ENCODE measurements around the gene CHSY3. TPM values are rescaled to one million over a fixed set of nuclear protein-coding genes. Genes with fewer than 3 reads are reported as not detected.

CHSY3 gene
- total and polyA plus RNA-seq, 4 donors = 0.40 to 7.7 (median 2.1) TPM

- Histone ChIP-seq H3K27me3 (ENCODE audit: control insufficient read depth in 4 of 4, insufficient read depth in 4 of 4, low read length in 3 of 4) (no peaks in the 10 kb centered on the region), H3K27ac (ENCODE audit: low read depth in 1 of 2, low read length in 2 of 2) (no peak overlapping the region), H3K4me1 (ENCODE audit: control insufficient read depth in 4 of 4, insufficient read depth in 4 of 4, low read length in 3 of 4) (no peaks in the 10 kb centered on the region), H3K4me3 (ENCODE audit: low read depth in 1 of 3, low read length in 3 of 3) (no peak overlapping the region), H3K36me3 (ENCODE audit: control insufficient read depth in 4 of 4, insufficient read depth in 3 of 4, low read depth in 1 of 4, low read length in 3 of 4) (no peaks in the 10 kb centered on the region), H3K9ac (ENCODE audit: low read depth in 1 of 2, low read length in 2 of 2) (no peak overlapping the region), H3K9me3 (ENCODE audit: control insufficient read depth in 4 of 4, low read length in 3 of 4) (no peaks in the 10 kb centered on the region)
- TF ChIP-seq REST (IDR thresholded peaks at IDR 0.05) = no peak
- no peak for TF ChIP-seq JUND (IDR thresholded peaks at IDR 0.05)
- DNase-seq (ENCODE audit: low spot score) = no peak
Measured at GRCh38 chr5:129945028-129945427, 40.8 kb downstream of the CHSY3 start.

- Histone ChIP-seq H3K36me3 (ENCODE audit: control insufficient read depth in 4 of 4, insufficient read depth in 3 of 4, low read depth in 1 of 4, low read length in 3 of 4) (no peaks in the 10 kb centered on the region), H3K4me1 (ENCODE audit: control insufficient read depth in 4 of 4, insufficient read depth in 4 of 4, low read length in 3 of 4) (no peaks in the 10 kb centered on the region), H3K9me3 (ENCODE audit: control insufficient read depth in 4 of 4, low read length in 3 of 4) (no peaks in the 10 kb centered on the region), H3K27ac (ENCODE audit: low read depth in 1 of 2, low read length in 2 of 2) (no peak overlapping the region), H3K9ac (ENCODE audit: low read depth in 1 of 2, low read length in 2 of 2) (no peak overlapping the region), H3K27me3 (ENCODE audit: control insufficient read depth in 4 of 4, insufficient read depth in 4 of 4, low read length in 3 of 4) (no peaks in the 10 kb centered on the region), H3K4me3 (ENCODE audit: low read depth in 1 of 3, low read length in 3 of 3) (no peak overlapping the region)
- no peak for DNase-seq (ENCODE audit: low spot score)
- 89% methylated on average over 1 of the region's 1 CpG for WGBS
- TF ChIP-seq HNF4G (IDR thresholded peaks at IDR 0.05) (no peak), GABPA (IDR thresholded peaks at IDR 0.05 in 1 of 2, conservative IDR thresholded peaks at IDR 0.05 in 1 of 2) (no peak), FOXA2 (IDR thresholded peaks at IDR 0.05) (no peak), HNF4A (conservative IDR thresholded peaks at IDR 0.05) (no peak), EGR1 (IDR thresholded peaks at IDR 0.05; ENCODE audit: low read depth in 2 of 2) (no peak), MAX (IDR thresholded peaks at IDR 0.05) (no peak), FOXA1 (IDR thresholded peaks at IDR 0.05) (no peak), SP1 (IDR thresholded peaks at IDR 0.05) (no peak), YY1 (IDR thresholded peaks at IDR 0.05) (no peak)
- TF ChIP-seq, protein P1, sequence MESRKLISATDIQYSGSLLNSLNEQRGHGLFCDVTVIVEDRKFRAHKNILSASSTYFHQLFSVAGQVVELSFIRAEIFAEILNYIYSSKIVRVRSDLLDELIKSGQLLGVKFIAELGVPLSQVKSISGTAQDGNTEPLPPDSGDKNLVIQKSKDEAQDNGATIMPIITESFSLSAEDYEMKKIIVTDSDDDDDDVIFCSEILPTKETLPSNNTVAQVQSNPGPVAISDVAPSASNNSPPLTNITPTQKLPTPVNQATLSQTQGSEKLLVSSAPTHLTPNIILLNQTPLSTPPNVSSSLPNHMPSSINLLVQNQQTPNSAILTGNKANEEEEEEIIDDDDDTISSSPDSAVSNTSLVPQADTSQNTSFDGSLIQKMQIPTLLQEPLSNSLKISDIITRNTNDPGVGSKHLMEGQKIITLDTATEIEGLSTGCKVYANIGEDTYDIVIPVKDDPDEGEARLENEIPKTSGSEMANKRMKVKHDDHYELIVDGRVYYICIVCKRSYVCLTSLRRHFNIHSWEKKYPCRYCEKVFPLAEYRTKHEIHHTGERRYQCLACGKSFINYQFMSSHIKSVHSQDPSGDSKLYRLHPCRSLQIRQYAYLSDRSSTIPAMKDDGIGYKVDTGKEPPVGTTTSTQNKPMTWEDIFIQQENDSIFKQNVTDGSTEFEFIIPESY (IDR thresholded peaks at IDR 0.05) = no peak
Measured at GRCh38 chr5:129945774-129946270, 41.6 kb downstream of the CHSY3 start.

- 41% methylated on average over 2 of the region's 2 CpGs for WGBS
- no peaks in the 10 kb centered on the region for H3K36me3 ChIP-seq (ENCODE audit: control insufficient read depth in 4 of 4, insufficient read depth in 3 of 4, low read depth in 1 of 4, low read length in 3 of 4)
- TF ChIP-seq GABPA (IDR thresholded peaks at IDR 0.05 in 1 of 2, conservative IDR thresholded peaks at IDR 0.05 in 1 of 2) (no peak), RAD21 (IDR thresholded peaks at IDR 0.05) (no peak), NR2F2 (IDR thresholded peaks at IDR 0.05) (no peak), SP1 (IDR thresholded peaks at IDR 0.05) (no peak), FOXA1 (IDR thresholded peaks at IDR 0.05) (no peak), RXRA (IDR thresholded peaks at IDR 0.05) (no peak), YY1 (IDR thresholded peaks at IDR 0.05) (no peak), HNF4A (conservative IDR thresholded peaks at IDR 0.05) (no peak), JUND (IDR thresholded peaks at IDR 0.05) (no peak), MAX (IDR thresholded peaks at IDR 0.05) (no peak), HNF4G (IDR thresholded peaks at IDR 0.05) (no peak), EGR1 (IDR thresholded peaks at IDR 0.05; ENCODE audit: low read depth in 2 of 2) (no peak), REST (IDR thresholded peaks at IDR 0.05) (no peak)
- TF ChIP-seq, protein P1 (IDR thresholded peaks at IDR 0.05) = no peak
Measured at GRCh38 chr5:129951039-129951438, 46.8 kb downstream of the CHSY3 start.

More at GRCh38 chr5:129951039-129951438, 46.8 kb downstream of the CHSY3 start:
- Histone ChIP-seq H3K4me3 (ENCODE audit: low read depth in 1 of 3, low read length in 3 of 3) (no peak overlapping the region), H3K9me3 (ENCODE audit: control insufficient read depth in 4 of 4, low read length in 3 of 4) (no peaks in the 10 kb centered on the region), H3K9ac (ENCODE audit: low read depth in 1 of 2, low read length in 2 of 2) (no peak overlapping the region), H3K27me3 (ENCODE audit: control insufficient read depth in 4 of 4, insufficient read depth in 4 of 4, low read length in 3 of 4) (no peaks in the 10 kb centered on the region), H3K27ac (ENCODE audit: low read depth in 1 of 2, low read length in 2 of 2) (no peak overlapping the region), H3K4me1 (ENCODE audit: control insufficient read depth in 4 of 4, insufficient read depth in 4 of 4, low read length in 3 of 4) (no peaks in the 10 kb centered on the region)
- no peak for DNase-seq (ENCODE audit: low spot score)

Measured in liver (tissue), 9 donors.